Measurements from ENCODE around the gene CTNNA2. TPM values are rescaled to one million over a fixed set of nuclear protein-coding genes. Genes with fewer than 3 reads are reported as not detected.

Gene CTNNA2
- total RNA-seq, 1 experiment from 2014 or later = 5.5 TPM

GRCh38 chr2:79774016-79774415 lies 261.2 kb downstream of the CTNNA2 start:
- H3K18ac ChIP-seq (ENCODE audit: insufficient read length, low read depth, low read length) = no peak overlapping the region
- Mint-ChIP-seq H3K4me1 (peaks cover 18 to 20% of the 10 kb centered on the region in 2 experiments), H3K27ac (peak overlapping the region in 1 of 3 experiments; percentile 45; a peak in 1 of 7 replicates), H3K4me3 (no peak overlapping the region), H3K36me3 (ENCODE audit: insufficient read depth in 1 of 3, low read depth in 3 of 3) (no peaks in the 10 kb centered on the region), H3K9me3 (no peaks in the 10 kb centered on the region), H3K27me3 (ENCODE audit: low read depth) (no peaks in the 10 kb centered on the region)
- no peak overlapping the region for H2AFZ ChIP-seq (ENCODE audit: low read length)
- no peaks in the 10 kb centered on the region for H3K79me1 ChIP-seq (ENCODE audit: insufficient read depth, low read depth, low read length, poor library complexity, severe bottlenecking)
- no peaks in the 10 kb centered on the region for H3K23me2 ChIP-seq (ENCODE audit: insufficient read length, low read depth, low read length, poor library complexity, severe bottlenecking)
- H3K79me2 ChIP-seq (ENCODE audit: insufficient read depth, low read length) = no peaks in the 10 kb centered on the region
- no peak overlapping the region for H2AK5ac ChIP-seq (ENCODE audit: insufficient read length, low read length)
- no peak overlapping the region for H3K27ac ChIP-seq (ENCODE audit: insufficient read length, low read depth, low read length)
- H4K5ac ChIP-seq (ENCODE audit: insufficient read length, low read depth, low read length) = no peak overlapping the region
- H4K20me1 ChIP-seq (ENCODE audit: control insufficient read depth, insufficient read depth, insufficient read length) = no peaks in the 10 kb centered on the region
- H3K14ac ChIP-seq (ENCODE audit: insufficient read depth, low read length) = no peak overlapping the region
- H3K4me1 ChIP-seq (ENCODE audit: insufficient read depth, low read length) = no peaks in the 10 kb centered on the region
- DNase-seq = no peak
- no peak overlapping the region for H2BK5ac ChIP-seq (ENCODE audit: insufficient read length, low read length)
- no peaks in the 10 kb centered on the region for H3K9me3 ChIP-seq (ENCODE audit: control insufficient read depth, low read depth, low read length)
- H4K8ac ChIP-seq (replicated peaks; ENCODE audit: insufficient read length, low read depth, low read length) = no peak overlapping the region
- no peak overlapping the region for H3K23ac ChIP-seq (ENCODE audit: insufficient read length, low read depth, low read length)
- TF ChIP-seq, protein P1, sequence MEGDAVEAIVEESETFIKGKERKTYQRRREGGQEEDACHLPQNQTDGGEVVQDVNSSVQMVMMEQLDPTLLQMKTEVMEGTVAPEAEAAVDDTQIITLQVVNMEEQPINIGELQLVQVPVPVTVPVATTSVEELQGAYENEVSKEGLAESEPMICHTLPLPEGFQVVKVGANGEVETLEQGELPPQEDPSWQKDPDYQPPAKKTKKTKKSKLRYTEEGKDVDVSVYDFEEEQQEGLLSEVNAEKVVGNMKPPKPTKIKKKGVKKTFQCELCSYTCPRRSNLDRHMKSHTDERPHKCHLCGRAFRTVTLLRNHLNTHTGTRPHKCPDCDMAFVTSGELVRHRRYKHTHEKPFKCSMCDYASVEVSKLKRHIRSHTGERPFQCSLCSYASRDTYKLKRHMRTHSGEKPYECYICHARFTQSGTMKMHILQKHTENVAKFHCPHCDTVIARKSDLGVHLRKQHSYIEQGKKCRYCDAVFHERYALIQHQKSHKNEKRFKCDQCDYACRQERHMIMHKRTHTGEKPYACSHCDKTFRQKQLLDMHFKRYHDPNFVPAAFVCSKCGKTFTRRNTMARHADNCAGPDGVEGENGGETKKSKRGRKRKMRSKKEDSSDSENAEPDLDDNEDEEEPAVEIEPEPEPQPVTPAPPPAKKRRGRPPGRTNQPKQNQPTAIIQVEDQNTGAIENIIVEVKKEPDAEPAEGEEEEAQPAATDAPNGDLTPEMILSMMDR (conservative IDR thresholded peaks at IDR 0.05) = no peak
- H3K9ac ChIP-seq (ENCODE audit: extremely low read depth, insufficient read length, low read length) = no peak overlapping the region
- H3K56ac ChIP-seq (ENCODE audit: insufficient read length, low read depth, low read length) = no peak overlapping the region
- H4K91ac ChIP-seq (ENCODE audit: insufficient read length, low read depth, low read length) = no peak overlapping the region
- no peak overlapping the region for H2BK120ac ChIP-seq (ENCODE audit: low read depth, low read length, poor library complexity, severe bottlenecking)
- H2BK20ac ChIP-seq (ENCODE audit: low read depth, low read length, poor library complexity, severe bottlenecking) = no peak overlapping the region
- no peak overlapping the region for H3T11ph ChIP-seq (ENCODE audit: low read length)
- no peak overlapping the region for H3K4ac ChIP-seq (ENCODE audit: low read depth, low read length)
- H2BK15ac ChIP-seq (ENCODE audit: low read depth, low read length) = no peak overlapping the region
- no peak overlapping the region for H2BK12ac ChIP-seq (ENCODE audit: insufficient read length, low read depth, low read length)
- no peaks in the 10 kb centered on the region for H3K27me3 ChIP-seq (ENCODE audit: insufficient read depth, low read length)
- no peak overlapping the region for H3K4me2 ChIP-seq (ENCODE audit: insufficient read depth, insufficient read length, low read length)
- no CpG with 5 or more reads among the region's 2 CpGs for WGBS (ENCODE audit: extremely low coverage, insufficient read length, low lambda C conversion rate)

Measured in H9 (cell line).